Chondrocyte (in vitro differentiated cells): ENCODE results near the gene CALN1. TPM values are rescaled to one million over a fixed set of nuclear protein-coding genes. Genes with fewer than 3 reads are reported as not detected.

Experiments used
- DNase-seq: peaks from one replicate; pipeline ENCODE4 v3.0.0; 2021; ENCODE audit warnings: mixed read lengths, low spot score
- H3K27ac Mint-ChIP-seq: one replicate; pipeline ENCODE4 v1.8.0; 2021; ENCODE audit warnings: mild to moderate bottlenecking, moderate library complexity, mixed read lengths; ENCODE audit not compliant: unreplicated experiment
- H3K27me3 Mint-ChIP-seq: 2 replicates; pipeline ENCODE4 v1.8.0; 2021; ENCODE audit warnings: low read depth, mixed read lengths
- H3K36me3 Mint-ChIP-seq: 2 replicates; pipeline ENCODE4 v1.8.0; 2021; ENCODE audit warnings: low read depth, mixed read lengths
- H3K4me1 Mint-ChIP-seq: 2 replicates; pipeline ENCODE4 v1.8.0; 2021; ENCODE audit warnings: low read depth, mild to moderate bottlenecking, mixed read lengths
- H3K4me3 Mint-ChIP-seq: one replicate; pipeline ENCODE4 v1.8.0; 2021; ENCODE audit warnings: mild to moderate bottlenecking, moderate library complexity, mixed read lengths; ENCODE audit not compliant: unreplicated experiment
- H3K9me3 Mint-ChIP-seq: 2 replicates; pipeline ENCODE4 v1.8.0; 2021; ENCODE audit warnings: low read depth, mixed read lengths
- CTCF ChIP-seq: fragments of 200-600 bp; sonication (generic); IDR thresholded peaks from 2 replicates; pipeline ENCODE4 v1.5.0; 2021; ENCODE audit warnings: antibody characterized with exemption, mild to moderate bottlenecking, moderate library complexity
- total RNA-seq: library from RNA; stranded (reverse); gene quantifications from 3 replicates; pipeline ENCODE4 v1.2.1, GENCODE V29; 2021

Gene CALN1
- total RNA-seq, 1 donor from 2014 or later = not detected

DNA sequence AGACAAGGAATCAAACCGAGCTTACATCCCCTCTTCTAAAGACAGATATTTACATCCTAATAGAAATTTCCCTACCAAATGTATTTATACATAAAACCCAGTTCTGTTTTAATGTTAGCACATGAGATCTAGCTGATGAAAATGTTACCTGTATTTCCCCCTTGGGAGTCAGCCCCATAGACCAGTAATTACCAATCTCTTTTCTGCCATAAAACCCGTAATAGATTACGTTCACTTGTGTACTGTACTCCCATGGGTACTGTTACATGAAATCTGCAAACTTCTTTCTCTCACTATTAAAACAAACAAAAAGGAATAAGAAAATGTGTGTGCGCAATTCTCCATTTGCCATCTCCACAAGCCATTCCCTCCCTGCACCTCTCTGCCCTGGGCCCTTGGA, 450.9 kb downstream of the CALN1 start:
- no peak for TF ChIP-seq CTCF
- Mint-ChIP-seq H3K4me3 (no peak overlapping the region), H3K27me3 (peaks cover 30% of the 10 kb centered on the region)

DNA sequence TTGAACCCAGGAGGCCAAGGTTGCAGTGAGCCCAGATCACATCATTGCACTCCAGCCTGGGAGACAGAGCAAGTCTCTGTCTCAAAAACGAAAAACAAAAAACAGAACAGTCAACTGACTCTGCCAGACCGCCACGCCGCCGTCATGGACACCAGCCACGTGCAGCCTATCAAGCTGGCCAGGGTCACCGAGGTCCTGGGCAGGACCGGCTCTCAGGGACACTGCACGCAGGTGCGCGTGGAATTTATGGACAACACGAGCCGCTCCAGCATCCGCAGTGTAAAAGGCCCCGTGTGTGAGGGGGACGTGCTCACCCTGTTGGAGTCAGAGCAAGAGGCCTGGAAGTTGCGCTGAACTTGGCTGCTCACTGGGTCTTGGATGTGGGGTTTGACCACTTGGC, 470.0 kb downstream of the CALN1 start:
- Mint-ChIP-seq H3K27me3 (no peaks in the 10 kb centered on the region), H3K36me3 (no peaks in the 10 kb centered on the region), H3K27ac (no peak overlapping the region), H3K9me3 (no peaks in the 10 kb centered on the region), H3K4me3 (no peak overlapping the region), H3K4me1 (peaks cover 7% of the 10 kb centered on the region)
- no peak for TF ChIP-seq CTCF
- no peak for DNase-seq

More for the DNA sequence above, 450.9 kb downstream of the CALN1 start:
- no peaks in the 10 kb centered on the region for H3K36me3 Mint-ChIP-seq
- H3K27ac Mint-ChIP-seq = no peak overlapping the region
- H3K4me1 Mint-ChIP-seq = no peaks in the 10 kb centered on the region
- DNase-seq = no peak
- H3K9me3 Mint-ChIP-seq = peaks cover 3% of the 10 kb centered on the region

DNA sequence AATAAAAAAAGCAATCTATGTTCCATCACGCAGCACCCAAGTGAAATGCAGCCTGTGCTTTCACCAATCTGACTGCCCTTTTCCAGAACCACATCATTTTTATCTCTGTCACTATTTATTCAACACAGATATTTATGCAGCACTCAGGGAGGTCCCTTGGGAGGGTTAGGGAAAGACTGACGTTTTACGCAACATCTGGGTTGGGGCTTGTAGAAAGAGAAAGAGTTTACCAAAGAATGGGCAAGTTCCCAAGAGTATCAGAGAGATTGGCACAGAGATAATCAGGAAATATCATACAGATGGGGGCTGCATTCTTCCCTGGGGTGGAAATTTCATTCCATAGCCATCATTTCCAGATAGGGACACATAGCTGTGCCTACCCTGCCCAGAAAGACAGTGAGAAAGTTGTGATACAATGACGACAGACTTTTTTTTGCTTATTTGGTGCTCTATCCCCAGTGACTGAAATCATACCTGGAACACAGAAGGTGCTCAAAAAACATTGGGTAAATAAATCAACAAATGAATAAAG, 474.2 kb downstream of the CALN1 start:
- TF ChIP-seq CTCF = no peak
- Mint-ChIP-seq H3K27me3 (no peaks in the 10 kb centered on the region), H3K4me3 (no peak overlapping the region), H3K27ac (no peak overlapping the region), H3K9me3 (peaks cover 5% of the 10 kb centered on the region), H3K4me1 (peaks cover 7% of the 10 kb centered on the region), H3K36me3 (no peaks in the 10 kb centered on the region)
- no peak for DNase-seq

DNA sequence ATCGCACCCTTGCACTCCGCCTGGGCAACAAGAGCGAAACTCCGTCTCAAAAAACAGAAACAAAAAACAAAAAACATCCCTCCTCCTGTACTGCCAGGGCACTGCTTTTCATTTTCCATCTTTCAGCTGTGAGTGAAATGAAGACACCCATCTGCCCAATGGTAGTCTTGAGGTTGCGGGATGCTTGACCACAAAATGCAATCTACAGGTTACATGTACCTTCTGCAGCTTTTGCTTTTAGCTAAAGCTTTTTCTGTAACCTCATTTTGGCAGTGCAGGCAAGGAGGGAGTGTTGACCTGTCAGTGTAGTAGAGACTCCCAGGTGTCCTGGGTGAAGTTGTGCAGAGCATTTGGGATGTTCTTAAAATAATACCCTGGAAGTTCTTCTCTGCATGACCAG, 476.5 kb downstream of the CALN1 start:
- no peak overlapping the region for H3K27ac Mint-ChIP-seq
- H3K4me3 Mint-ChIP-seq = no peak overlapping the region
- no peaks in the 10 kb centered on the region for H3K36me3 Mint-ChIP-seq
- H3K4me1 Mint-ChIP-seq = peaks cover 7% of the 10 kb centered on the region
- no peak for DNase-seq
- H3K9me3 Mint-ChIP-seq = peaks cover 5% of the 10 kb centered on the region
- TF ChIP-seq CTCF = no peak
- H3K27me3 Mint-ChIP-seq = no peaks in the 10 kb centered on the region

- TF ChIP-seq CTCF = no peak
- Mint-ChIP-seq H3K27me3 (no peaks in the 10 kb centered on the region), H3K4me1 (peaks cover 7% of the 10 kb centered on the region), H3K9me3 (peaks cover 6% of the 10 kb centered on the region), H3K36me3 (no peaks in the 10 kb centered on the region), H3K27ac (no peak overlapping the region), H3K4me3 (no peak overlapping the region)
- no peak for DNase-seq
Observed at GRCh38 chr7:71933426-71933825, 478.7 kb downstream of the CALN1 start.
